Endodermal cell (in vitro differentiated cells): ENCODE measurements around the gene CCDC28B. TPM values are rescaled to one million over a fixed set of nuclear protein-coding genes. Genes with fewer than 3 reads are reported as not detected.

Experiments used
- DNase-seq: peaks from one replicate; pipeline ENCODE4 v3.0.0-alpha.2; 2017
- H3K27ac ChIP-seq: 2 replicates; pipeline ENCODE4 v1.5.1; 2013; ENCODE audit warnings: mild to moderate bottlenecking, low read depth, low read length, moderate library complexity
- H3K27me3 ChIP-seq: 2 replicates; pipeline ENCODE4 v1.6.1; 2013; ENCODE audit warnings: mild to moderate bottlenecking, low read length, moderate library complexity; ENCODE audit not compliant: insufficient read depth, control insufficient read depth, poor library complexity, severe bottlenecking
- H3K36me3 ChIP-seq: 2 replicates; pipeline ENCODE4 v1.7.0; 2013; ENCODE audit warnings: mild to moderate bottlenecking, low read length, moderate library complexity; ENCODE audit not compliant: control insufficient read depth, insufficient read depth
- H3K4me1 ChIP-seq: one replicate; pipeline ENCODE4 v1.7.0; 2013; ENCODE audit warnings: low read length; ENCODE audit not compliant: control insufficient read depth, insufficient read depth
- H3K4me3 ChIP-seq: 2 replicates; pipeline ENCODE4 v1.5.1; 2013; ENCODE audit warnings: mild to moderate bottlenecking, low read length, moderate library complexity
- H3K9ac ChIP-seq: 2 replicates; pipeline ENCODE4 v1.6.1; 2013; ENCODE audit warnings: mild to moderate bottlenecking, low read length, moderate library complexity; ENCODE audit not compliant: poor library complexity, severe bottlenecking; ENCODE audit errors: extremely low read depth
- H3K9me3 ChIP-seq: 2 replicates; pipeline ENCODE4 v1.6.1; 2013; ENCODE audit warnings: mild to moderate bottlenecking, low read length, moderate library complexity; ENCODE audit not compliant: control insufficient read depth
- H3K27ac Mint-ChIP-seq: 2 replicates; pipeline ENCODE4 v1.8.0; 2020; ENCODE audit warnings: mixed read lengths
- H3K27me3 Mint-ChIP-seq: 2 replicates; pipeline ENCODE4 v1.8.0; 2021; ENCODE audit warnings: mild to moderate bottlenecking, mixed read lengths; ENCODE audit not compliant: insufficient read depth
- H3K36me3 Mint-ChIP-seq: 2 replicates; pipeline ENCODE4 v1.8.0; 2020; ENCODE audit warnings: low read depth, mixed read lengths
- H3K4me1 Mint-ChIP-seq: 2 replicates; pipeline ENCODE4 v1.8.0; 2020; ENCODE audit warnings: mixed read lengths
- H3K4me3 Mint-ChIP-seq: 2 replicates; pipeline ENCODE4 v1.8.0; 2020; ENCODE audit warnings: mild to moderate bottlenecking, moderate library complexity, mixed read lengths
- H3K9me3 Mint-ChIP-seq: 2 replicates; pipeline ENCODE4 v1.8.0; 2020; ENCODE audit warnings: mild to moderate bottlenecking, mixed read lengths
- CTCF ChIP-seq: fragments of 200-600 bp; sonication (generic); conservative IDR thresholded peaks from 2 replicates; pipeline ENCODE4 v1.5.0; 2021; ENCODE audit warnings: antibody characterized with exemption, mild to moderate bottlenecking
- WGBS, 2 experiments: methylation state at CpG; one replicate each; pipeline versions ENCODE4 v1.1.5 to v1.1.7; 2013; ENCODE audit warnings: missing lambda C conversion rate in 2 of 2, mixed read lengths in 1 of 2; ENCODE audit not compliant: insufficient coverage in 1 of 2, insufficient read length in 1 of 2; 5-methylcytosine and 5-hydroxymethylcytosine counted together
- total RNA-seq, 2 donors: library from RNA; stranded (reverse); fragmentation: NEBNext Ultra II Directional in 1 of 2; extraction: Animal tissue kit (Norgen Biotek cat#: 25700) in 1 of 2; gene quantifications; 2 replicates in 1 of 2; 3 replicates in 1 of 2; pipeline ENCODE4 v1.2.1, GENCODE V29; 2021

Gene CCDC28B
- total RNA-seq, 2 donors from 2014 or later = 9.2 to 11.1 TPM

- H3K4me3 Mint-ChIP-seq = peak overlapping the region; percentile 97
- no peaks in the 10 kb centered on the region for H3K9me3 Mint-ChIP-seq
- peak overlapping the region; percentile 98 for H3K4me3 ChIP-seq
- no peak for TF ChIP-seq CTCF
- H3K27me3 Mint-ChIP-seq = no peaks in the 10 kb centered on the region
- peak overlapping the region; percentile 97 for H3K27ac Mint-ChIP-seq
- H3K27me3 ChIP-seq = no peaks in the 10 kb centered on the region
- 8 to 37% methylated on average over 4 to 13 of the region's 13 CpGs for WGBS, 2 experiments
- H3K36me3 Mint-ChIP-seq = peaks cover 41% of the 10 kb centered on the region
- H3K4me1 ChIP-seq = no peaks in the 10 kb centered on the region
- H3K9me3 ChIP-seq = no peaks in the 10 kb centered on the region
- peak overlapping the region; percentile 93 for H3K9ac ChIP-seq
- H3K4me1 Mint-ChIP-seq = peaks cover 9% of the 10 kb centered on the region
- no peak for DNase-seq
- H3K36me3 ChIP-seq = peaks cover 50% of the 10 kb centered on the region
- H3K27ac ChIP-seq = peak overlapping the region; percentile 11
Observed at GRCh38 chr1:32221581-32221979, 21.2 kb downstream of the CCDC28B start.

- H3K9me3 Mint-ChIP-seq = no peaks in the 10 kb centered on the region
Observed at GRCh38 chr1:32221980-32222755, 21.8 kb downstream of the CCDC28B start, which contains the start of the genes EIF3I and TMEM234. Gene EIF3I, plus strand, starts transcription at chr1:32222407. Its CDS starts 35 bp downstream, at chr1:32222442. Gene TMEM234, minus strand, starts transcription at chr1:32222353. Its CDS starts 31 bp downstream, at chr1:32222322.

GRCh38 chr1:32223683-32224082 lies 23.3 kb downstream of the CCDC28B start:
- Histone ChIP-seq H3K27me3 (no peaks in the 10 kb centered on the region), H3K27ac (no peak overlapping the region), H3K4me1 (no peaks in the 10 kb centered on the region), H3K4me3 (peak overlapping the region; percentile 98), H3K36me3 (peaks cover 57% of the 10 kb centered on the region), H3K9me3 (no peaks in the 10 kb centered on the region), H3K9ac (no peak overlapping the region)
- TF ChIP-seq CTCF = no peak
- no peaks in the 10 kb centered on the region for H3K27me3 Mint-ChIP-seq
- H3K4me3 Mint-ChIP-seq = peak overlapping the region; percentile 97
- no peaks in the 10 kb centered on the region for H3K9me3 Mint-ChIP-seq
- peak overlapping the region; percentile 48 for H3K27ac Mint-ChIP-seq
- peaks cover 50% of the 10 kb centered on the region for H3K36me3 Mint-ChIP-seq
- WGBS, 2 experiments = 98 to 100% methylated on average over 3 of the region's 3 CpGs
- DNase-seq = no peak
- peaks cover 9% of the 10 kb centered on the region for H3K4me1 Mint-ChIP-seq

More at GRCh38 chr1:32221980-32222755, 21.8 kb downstream of the CCDC28B start, which contains the start of the genes EIF3I and TMEM234:
- WGBS, 2 experiments = 0 to 1% methylated on average over 18 to 46 of the region's 46 CpGs
- H3K27ac ChIP-seq = peak within 1 kb of the TSS; percentile 65
- H3K4me1 ChIP-seq = no peaks in the 10 kb centered on the region
- H3K27ac Mint-ChIP-seq = peak within 1 kb of the TSS; percentile 97
- peaks cover 39% of the 10 kb centered on the region for H3K36me3 Mint-ChIP-seq
- peak within 1 kb of the TSS; percentile 93 for H3K9ac ChIP-seq
- no peaks in the 10 kb centered on the region for H3K27me3 Mint-ChIP-seq
- peak within 1 kb of the TSS; percentile 97 for H3K4me3 Mint-ChIP-seq
- H3K36me3 ChIP-seq = peaks cover 44% of the 10 kb centered on the region
- peaks cover 9% of the 10 kb centered on the region for H3K4me1 Mint-ChIP-seq
- peak; percentile 97 for DNase-seq
- no peaks in the 10 kb centered on the region for H3K9me3 ChIP-seq
- H3K4me3 ChIP-seq = peak within 1 kb of the TSS; percentile 98
- no peak for TF ChIP-seq CTCF
- no peaks in the 10 kb centered on the region for H3K27me3 ChIP-seq
